Prostate gland (tissue), 2 donors: ENCODE measurements around the gene RBP3.

Source experiments
- CTCF ChIP-seq, 4 experiments: fragments of 200-600 bp in 2 of 4; fragments of 450-650 bp in 2 of 4; sonication (generic) in 2 of 4; IDR thresholded peaks; 1 replicate in 3 of 4; 2 replicates in 1 of 4; pipeline ENCODE4 v1.5.1; 2016 to 2019; ENCODE audit warnings: antibody characterized with exemption in 4 of 4, mild to moderate bottlenecking in 2 of 4, moderate library complexity in 2 of 4
- POLR2A ChIP-seq: fragments of 450-650 bp; IDR thresholded peaks from one replicate; pipeline ENCODE4 v1.6.1; 2016; ENCODE audit warnings: antibody characterized with exemption, mild to moderate bottlenecking

- TF ChIP-seq POLR2A, result no peak
- TF ChIP-seq CTCF (IDR thresholded peaks at IDR 0.05), result no peak
Observed at GRCh38 chr10:47314416-47314970, 33.7 kb upstream of the RBP3 start.
